CD4-positive, alpha-beta T cell treated with Interleukin-6 for 4 hours (primary cell): ENCODE data around the gene PLSCR4.

Experiments
- DNase-seq: peaks from one replicate; pipeline ENCODE4 v3.0.0-alpha.2; 2020; ENCODE audit warnings: mixed read lengths

PLSCR4 gene

DNA sequence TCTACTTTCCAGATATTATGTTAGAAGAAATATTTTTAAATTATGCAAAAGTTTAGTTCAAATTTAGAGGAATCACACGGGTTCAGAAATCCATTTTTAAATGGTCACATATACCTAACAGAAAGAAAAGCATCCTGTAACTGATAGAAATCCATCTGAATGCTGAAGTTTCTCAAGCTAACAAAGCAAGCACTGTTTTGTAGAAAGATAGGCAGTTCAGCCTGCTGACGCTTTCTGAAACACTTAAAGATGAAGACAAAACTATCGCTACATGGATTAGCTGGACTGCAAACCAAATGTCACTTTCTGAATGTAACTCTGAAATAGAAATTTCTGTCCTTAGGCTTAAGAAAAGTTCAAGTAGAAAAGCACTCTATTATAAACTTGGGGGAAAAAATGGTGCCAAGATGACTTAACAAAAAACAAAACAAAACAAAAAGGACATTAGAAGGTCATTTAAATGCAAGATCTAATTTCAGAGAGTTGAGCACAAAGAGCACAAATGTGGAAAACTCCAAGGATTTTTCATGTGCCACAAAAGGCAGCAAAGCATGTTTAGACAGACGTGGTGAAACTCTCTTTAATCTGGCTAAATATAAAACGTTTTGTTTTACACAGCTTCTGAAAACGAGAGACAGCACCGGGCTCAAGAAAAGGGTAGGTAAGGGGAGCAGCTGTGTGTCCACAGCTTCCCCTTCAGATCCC lies 91.1 kb downstream of the PLSCR4 start:
- no peak for DNase-seq

DNA sequence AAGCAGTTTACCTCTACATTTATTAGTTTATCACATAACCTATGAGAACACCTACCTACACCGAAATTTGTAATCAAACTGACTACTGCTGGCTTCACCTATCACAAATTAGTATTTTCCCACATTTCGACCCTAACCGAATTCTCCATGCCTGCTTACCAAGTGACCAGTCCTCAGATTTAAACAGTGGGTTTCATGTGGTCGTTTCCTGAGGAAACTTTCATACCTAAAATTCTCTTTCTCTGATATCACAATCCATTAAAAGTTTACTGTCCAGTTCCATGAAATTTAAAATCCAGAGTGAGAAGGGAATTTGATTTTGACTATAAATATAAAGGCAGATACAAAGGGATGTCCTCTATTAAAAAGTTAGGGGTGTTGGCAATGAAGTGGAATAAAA lies 91.9 kb downstream of the PLSCR4 start:
- no peak for DNase-seq

DNA sequence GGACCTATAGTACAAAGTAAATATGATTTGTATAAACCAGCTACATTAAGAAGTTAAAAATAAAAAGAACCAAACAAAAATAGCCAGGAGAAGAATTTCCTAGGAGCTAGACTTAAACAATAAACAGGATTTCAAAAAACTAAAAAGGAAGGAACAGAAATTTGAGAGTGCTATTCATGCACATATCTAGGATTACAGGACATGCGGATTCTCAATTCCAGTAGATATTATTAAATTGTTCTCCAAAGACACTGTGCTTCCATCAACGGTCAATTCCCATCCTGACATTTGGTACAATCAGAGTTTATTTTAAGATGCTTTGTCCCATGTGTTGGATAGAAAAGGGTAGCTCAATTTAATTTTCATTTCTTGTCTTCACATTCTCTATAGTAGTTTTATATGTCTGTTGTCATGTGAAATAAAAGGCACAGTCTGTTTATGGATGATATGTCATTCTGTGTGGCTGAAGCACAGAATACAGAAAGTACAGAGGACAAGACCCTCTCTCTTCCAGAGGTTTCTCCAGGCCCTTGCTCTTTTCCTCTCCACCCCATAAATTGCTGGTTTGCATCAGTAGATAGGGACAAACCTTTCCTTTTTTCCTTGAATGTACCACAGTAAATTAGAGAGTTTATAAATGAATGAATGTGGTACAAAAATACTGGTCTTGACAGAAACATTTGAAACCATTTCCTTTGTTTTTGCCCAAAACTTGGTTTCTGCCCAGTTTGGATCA lies 93.4 kb downstream of the PLSCR4 start:
- no peak for DNase-seq

DNA sequence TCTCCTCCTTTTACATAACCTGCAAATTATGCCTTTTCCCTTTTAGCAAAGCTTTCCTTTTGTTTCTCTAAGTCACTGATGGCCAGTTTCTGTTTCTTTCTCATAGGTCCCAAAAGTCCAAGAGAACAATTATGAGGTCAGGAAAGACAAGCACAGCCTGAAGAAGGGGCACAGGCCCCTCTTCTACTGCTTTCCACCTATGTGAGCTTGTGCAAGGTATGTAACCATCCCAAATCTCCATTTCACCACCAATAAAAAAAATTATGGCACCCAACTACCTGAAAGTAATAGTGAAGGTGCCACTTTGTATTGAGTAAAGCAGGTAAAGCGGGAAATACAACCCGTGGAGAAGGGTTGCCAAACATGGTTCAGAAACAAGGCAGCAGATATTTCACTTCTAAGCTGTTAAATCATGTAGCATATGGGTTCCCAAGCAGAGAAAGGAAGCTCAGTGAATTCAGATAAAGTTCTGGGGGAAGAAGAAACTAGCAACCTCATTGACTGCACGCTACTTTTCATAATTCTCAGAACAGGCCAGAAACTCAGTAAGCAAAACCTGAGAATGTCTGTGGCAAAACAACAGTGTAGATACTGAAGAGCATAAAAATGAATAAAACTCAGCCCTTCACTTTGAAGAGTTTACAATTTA lies 94.1 kb downstream of the PLSCR4 start:
- DNase-seq = no peak

DNA sequence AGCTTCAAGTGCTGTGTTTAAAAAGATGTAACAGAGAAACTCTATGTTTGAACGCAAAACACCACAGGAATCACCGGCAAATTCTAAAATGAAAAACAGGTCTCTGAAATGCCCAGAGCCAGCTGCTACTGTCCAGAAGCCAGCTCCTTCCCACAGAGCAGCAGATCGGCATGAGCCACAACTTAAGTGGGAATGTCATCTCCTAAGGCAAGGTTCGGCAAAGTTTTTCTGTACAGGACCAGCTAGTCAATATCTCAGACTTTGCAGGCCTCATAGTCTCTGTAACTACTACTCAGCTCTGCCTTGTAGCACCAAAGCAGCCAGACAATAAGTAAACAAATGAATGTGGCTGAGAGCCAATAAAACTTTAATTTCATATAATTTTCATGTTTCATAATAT lies 94.8 kb downstream of the PLSCR4 start:
- DNase-seq = no peak

DNA sequence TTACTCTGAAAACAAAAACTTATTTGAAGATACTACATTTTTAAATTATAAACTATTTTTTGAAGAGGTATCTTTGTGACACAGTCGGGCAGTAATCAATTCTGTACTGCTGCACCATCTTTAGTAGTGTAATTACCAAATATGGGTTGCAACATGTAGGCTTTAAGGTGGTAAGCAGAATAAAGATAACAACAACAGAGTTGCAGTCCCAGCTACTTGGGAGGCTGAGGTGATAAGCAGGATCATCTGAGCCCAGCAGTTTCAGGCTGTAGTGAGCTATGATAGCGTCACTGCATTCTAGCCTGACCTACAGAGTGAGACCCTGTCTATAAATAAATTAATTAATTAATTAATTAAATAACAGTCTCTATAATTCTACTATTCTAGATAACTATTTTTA lies 95.9 kb downstream of the PLSCR4 start:
- no peak for DNase-seq

DNA sequence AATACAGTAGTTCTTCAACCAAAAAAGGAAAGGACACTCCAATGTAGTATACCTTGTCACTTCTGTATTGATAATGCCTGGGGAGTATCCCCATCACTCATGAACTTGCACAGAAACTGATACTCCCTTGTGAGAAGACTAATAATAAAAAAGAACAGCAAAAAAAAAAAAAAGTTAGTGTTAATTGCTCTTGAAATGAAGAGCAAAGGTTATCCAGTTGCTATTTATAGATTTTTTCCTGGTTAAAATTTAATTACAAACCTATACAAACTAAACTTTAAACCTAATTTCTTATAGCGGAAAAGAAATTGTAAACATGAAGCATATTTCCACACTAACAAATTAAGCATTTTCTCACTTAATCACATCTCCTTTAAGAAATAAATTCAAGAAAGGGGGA lies 96.6 kb downstream of the PLSCR4 start:
- DNase-seq = no peak

DNA sequence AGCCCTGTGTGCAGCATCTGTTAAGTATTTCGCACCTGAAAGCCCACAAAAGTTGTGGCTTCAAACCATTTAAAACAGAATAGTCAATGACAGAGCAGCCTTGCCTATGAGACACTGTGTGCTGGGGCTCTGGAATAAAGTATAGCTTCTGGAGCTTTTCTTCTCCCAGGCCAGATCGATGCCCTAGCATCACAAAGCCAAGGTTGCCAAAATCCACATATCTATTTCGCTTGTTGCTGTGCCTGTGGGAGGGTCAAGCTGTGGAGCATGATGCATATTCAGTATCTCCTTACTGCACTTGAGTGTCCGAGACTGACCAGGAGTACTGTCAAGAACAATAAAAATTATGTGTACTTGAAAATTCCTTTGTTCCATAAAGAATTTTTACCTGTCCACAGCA lies 97.5 kb downstream of the PLSCR4 start:
- DNase-seq = no peak

DNA sequence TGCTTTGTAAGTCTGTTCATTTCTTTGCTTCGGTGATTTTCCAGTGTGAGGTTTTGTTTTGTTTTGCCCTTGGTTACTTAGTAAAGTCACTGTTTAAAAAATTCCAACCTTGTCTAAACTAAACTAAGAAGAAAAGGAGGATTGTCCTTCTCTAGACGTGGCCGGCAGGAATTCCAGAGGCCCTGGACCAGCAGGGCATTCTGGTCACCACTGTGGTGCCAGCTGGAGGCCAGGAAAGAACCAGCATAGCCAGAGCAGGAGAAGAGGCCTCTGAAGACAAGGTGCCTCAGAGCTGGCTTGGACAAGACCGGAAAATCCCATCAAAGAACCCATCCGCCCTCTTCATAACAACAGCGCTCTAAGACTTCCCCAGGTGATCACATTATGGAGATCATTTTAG lies 98.1 kb downstream of the PLSCR4 start:
- DNase-seq = no peak

DNA sequence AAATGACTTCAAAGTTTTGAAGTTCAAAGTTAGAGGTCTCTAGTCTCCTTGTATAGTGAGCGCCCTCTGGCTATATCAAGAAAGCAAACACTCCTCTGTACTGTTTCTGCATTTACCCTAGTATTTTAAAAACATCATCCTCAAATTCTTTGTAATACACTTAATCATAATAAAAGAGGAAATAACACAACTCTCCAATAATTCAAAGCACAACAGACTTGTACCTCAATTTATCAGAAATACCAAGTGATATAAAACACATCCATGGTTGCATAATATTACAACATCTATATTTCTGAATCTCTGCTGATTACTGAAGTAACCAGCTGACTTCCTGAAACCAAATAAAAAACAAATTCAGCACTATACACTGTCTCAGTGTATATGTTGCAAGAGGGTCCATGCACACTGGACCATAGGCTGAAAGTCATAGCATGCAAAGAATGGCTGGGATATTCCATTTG lies 102.4 kb downstream of the PLSCR4 start:
- no peak for DNase-seq

DNA sequence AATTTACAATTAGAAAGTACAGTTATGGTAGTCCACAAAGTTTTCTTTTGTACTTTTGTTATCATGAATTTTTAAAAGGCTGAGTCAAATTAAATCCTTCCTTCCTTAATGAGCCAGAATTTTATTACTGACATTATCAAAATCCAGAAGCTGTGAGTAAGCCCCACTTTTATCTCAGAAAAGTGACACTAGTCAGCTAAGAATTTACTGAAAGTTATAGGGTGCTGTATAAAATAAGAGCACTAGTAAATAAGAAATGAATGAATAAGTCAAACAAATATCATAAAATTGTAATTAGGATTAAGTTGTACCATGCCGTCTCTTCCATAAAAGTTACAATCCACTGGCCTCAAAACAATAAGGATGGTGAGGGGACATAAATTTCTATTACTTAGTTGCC lies 105.3 kb downstream of the PLSCR4 start:
- DNase-seq = no peak

DNA sequence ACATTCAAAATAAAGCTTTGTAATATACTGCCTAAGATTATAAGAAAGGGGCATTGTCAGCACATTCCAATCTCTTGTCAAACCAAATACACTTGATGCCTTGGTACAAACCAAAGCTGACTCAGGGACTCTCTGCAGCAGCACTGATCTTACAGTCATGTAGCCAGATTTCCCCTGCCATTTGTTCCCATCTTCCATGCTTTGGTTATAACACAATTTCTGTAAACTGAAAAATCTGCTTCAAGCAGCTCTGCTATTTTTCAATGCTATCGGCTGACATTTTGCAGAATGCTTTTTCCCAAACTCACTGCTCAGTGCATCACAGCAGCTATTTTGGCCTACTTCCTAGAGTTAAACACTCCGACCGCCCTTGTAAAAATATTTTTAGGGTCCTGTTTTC lies 108.1 kb downstream of the PLSCR4 start:
- no peak for DNase-seq
